K562 (cell line): ENCODE results near the gene PNRC1. TPM values are rescaled to one million over a fixed set of nuclear protein-coding genes. Genes with fewer than 3 reads are reported as not detected.

Experiments
- ATAC-seq: fragments of 200-7000 bp; cut with Tn5 transposase; 3 replicates; pipeline ENCODE4 v1.9.1; 2020; ENCODE audit warnings: moderate library complexity
- BruUV-seq: library from RNA; stranded (reverse); fragments of 400-500 nt; replicated peaks from 2 replicates; lab custom pipeline; 2021; lab: Mats Ljungman, UMichigan
- CTCF ChIA-PET: fragments of 300-600 bp; formaldehyde crosslinking; extraction: SDS; loops from one replicate; lab custom pipeline; 2021; ENCODE audit warnings: low intra/inter-chr PET ratio; lab: Yijun Ruan, JAX
- POLR2A ChIA-PET: fragments of 300-600, 350-650 bp; sonication (Branson Sonifier 250); formaldehyde crosslinking; extraction: SDS; loops from one replicate; lab custom pipeline; 2021; ENCODE audit warnings: antibody characterized with exemption, inconsistent platforms; lab: Yijun Ruan, JAX
- DNase-seq, 4 experiments: peaks; one replicate each; pipeline versions ENCODE4 v3.0.0 to v3.0.0-alpha.2; 2011 to 2018; ENCODE audit warnings: low spot score in 3 of 4, mixed read lengths in 3 of 4; ENCODE audit errors: extremely low read depth in 1 of 4
- FAIRE-seq: peaks from 2 replicates; lab custom pipeline; 2011; peaks lifted over from hg19 to GRCh38; lab: Jason Lieb, UNC
- H2AFZ ChIP-seq: 2 replicates; pipeline ENCODE4 v1.6.0; 2011; ENCODE audit warnings: low read depth, low read length, control low read depth, inconsistent platforms
- H3K27ac ChIP-seq: fragments of 200-600 bp; 3 replicates; pipeline ENCODE4 v1.8.0; 2011; ENCODE audit warnings: low read depth, mild to moderate bottlenecking, control low read depth, inconsistent platforms, low read length, moderate library complexity, mixed read lengths; ENCODE audit errors: extremely low read depth
- H3K27me3 ChIP-seq, 2 experiments: fragments of 300-600 bp in 1 of 2; 2 replicates in 1 of 2; 3 replicates in 1 of 2; pipeline versions ENCODE4 v1.6.0 to v1.8.0; 2011; ENCODE audit warnings: inconsistent platforms in 2 of 2, low read length in 2 of 2, mild to moderate bottlenecking in 1 of 2, mixed read lengths in 1 of 2, moderate library complexity in 1 of 2; ENCODE audit not compliant: control insufficient read depth in 2 of 2, insufficient read depth in 2 of 2
- H3K36me3 ChIP-seq: fragments of 300-600 bp; 3 replicates; pipeline ENCODE4 v1.8.0; 2011; ENCODE audit warnings: mild to moderate bottlenecking, low read length, inconsistent platforms; ENCODE audit not compliant: control insufficient read depth, insufficient read depth
- H3K4me1 ChIP-seq, 2 experiments: fragments of 200-600 bp in 1 of 2; replicated peaks in 1 of 2; 2 replicates in 1 of 2; 3 replicates in 1 of 2; pipeline versions ENCODE4 v1.5.1 to v1.8.0; 2011; ENCODE audit warnings: inconsistent platforms in 2 of 2, low read length in 2 of 2, mild to moderate bottlenecking in 1 of 2, mixed read lengths in 1 of 2, moderate library complexity in 1 of 2; ENCODE audit not compliant: control insufficient read depth in 2 of 2, insufficient read depth in 2 of 2
- H3K4me2 ChIP-seq: 2 replicates; pipeline ENCODE4 v1.6.1; 2011; ENCODE audit warnings: low read length, control low read depth, inconsistent platforms, mixed read lengths; ENCODE audit not compliant: insufficient read depth
- H3K4me3 ChIP-seq: fragments of 200-600 bp; sonication (generic), shearing (Covaris generic); 2 replicates; pipeline ENCODE4 v1.5.1; 2016; ENCODE audit warnings: control low read depth, inconsistent platforms
- H3K79me2 ChIP-seq: fragments of 200-600 bp; 3 replicates; pipeline ENCODE4 v1.8.0; 2011; ENCODE audit warnings: low read length, inconsistent platforms; ENCODE audit not compliant: control insufficient read depth, insufficient read depth
- H3K9ac ChIP-seq, 2 experiments: 2 replicates each; pipeline versions ENCODE4 v1.6.0 to v1.6.1; 2011; ENCODE audit warnings: low read depth in 2 of 2, low read length in 2 of 2, control low read depth in 1 of 2, inconsistent platforms in 1 of 2, mild to moderate bottlenecking in 1 of 2, mixed read lengths in 1 of 2; ENCODE audit not compliant: insufficient read depth in 1 of 2
- H3K9me1 ChIP-seq: one replicate; pipeline ENCODE4 v1.6.0; 2011; ENCODE audit warnings: inconsistent platforms, mild to moderate bottlenecking, low read length, moderate library complexity; ENCODE audit not compliant: control insufficient read depth, insufficient read depth
- H3K9me3 ChIP-seq: replicated peaks from 2 replicates; pipeline ENCODE4 v1.5.1; 2011; ENCODE audit warnings: low read depth, low read length, inconsistent platforms; ENCODE audit not compliant: control insufficient read depth, insufficient read depth
- H4K20me1 ChIP-seq: replicated peaks from 2 replicates; pipeline ENCODE4 v1.6.1; 2011; ENCODE audit warnings: low read length, inconsistent platforms, mixed read lengths; ENCODE audit not compliant: control insufficient read depth, insufficient read depth
- ASH1L ChIP-seq: fragments of 450-650 bp; IDR thresholded peaks from 2 replicates; pipeline ENCODE4 v1.6.1; 2018; ENCODE audit warnings: borderline replicate concordance, mild to moderate bottlenecking, low read depth; ENCODE audit not compliant: partially characterized antibody
- GABPB1 ChIP-seq: sonication (generic); formaldehyde crosslinking; IDR thresholded peaks from 2 replicates; pipeline ENCODE4 v1.8.0; 2022; ENCODE audit warnings: mild to moderate bottlenecking, missing genetic modification reagents
- MCM7 ChIP-seq, 2 experiments: fragments of 450-650 bp; IDR thresholded peaks; 2 replicates each; pipeline ENCODE4 v1.6.1; 2016 to 2018
- WGBS: fragments of 100-300 bp; shearing (Covaris generic); methylation state at CpG from one replicate; pipeline ENCODE4 v1.1.6; 2016; ENCODE audit warnings: low coverage, mixed read lengths; ENCODE audit not compliant: insufficient coverage; ENCODE audit errors: missing lambda C conversion rate; 5-methylcytosine and 5-hydroxymethylcytosine counted together
- in situ Hi-C: fragments of 300-500 bp; cut with MboI; formaldehyde crosslinking; loops from 4 replicates; pipeline ENCODE4 v1.15.0; 2018; ENCODE audit warnings: inconsistent platforms, mixed read lengths
- intact Hi-C: fragments of 100-400 bp; cut with micrococcal nuclease; formaldehyde crosslinking; loops from 2 replicates; pipeline ENCODE4 v1.14.2; 2022
- polyA plus RNA-seq, 8 experiments: library from polyadenylated mRNA; depleted of rRNA in 4 of 8; stranded (reverse) in 5 of 8; unstranded in 3 of 8; fragments of >200 nt; fragmentation: Nextera tagmentation in 2 of 8; fragmentation: Illumina TruSeq in 1 of 8; extraction: Ambion mirVana in 2 of 8; extraction: Trizol in 1 of 8; gene quantifications; 2 replicates each; pipeline versions ENCODE4 v1.2.1 to v1.2.3, GENCODE V29; 2011 to 2014; ENCODE audit warnings: inconsistent platforms in 1 of 8, missing spikeins in 1 of 8
- total RNA-seq, 7 experiments: library from RNA; depleted of rRNA in 6 of 7; stranded (reverse); fragments of >200 nt in 6 of 7; fragmentation: Illumina TruSeq in 2 of 7; extraction: Trizol in 2 of 7; gene quantifications; 2 replicates each; pipeline versions ENCODE4 v1.2.1 to v1.2.3, GENCODE V29; 2011 to 2021; ENCODE audit warnings: low replicate concordance in 1 of 7
- TF ChIP-seq, protein P1 (sequence below): IDR thresholded peaks from 2 replicates; pipeline ENCODE4 v1.6.1; 2016; ENCODE audit warnings: missing genetic modification characterization, missing compliant biosample characterization
- TF ChIP-seq, protein P2 (sequence below): sonication (generic); formaldehyde crosslinking; IDR thresholded peaks from 2 replicates; pipeline ENCODE4 v1.8.1; 2022; ENCODE audit warnings: missing genetic modification reagents

Gene PNRC1
- total and polyA plus RNA-seq, 9 of the 15 experiments (the other 6 are each of a cell fraction or from before 2014, with no cell fraction given): 1.2 to 10.8 (median 6.5) TPM

DNA sequence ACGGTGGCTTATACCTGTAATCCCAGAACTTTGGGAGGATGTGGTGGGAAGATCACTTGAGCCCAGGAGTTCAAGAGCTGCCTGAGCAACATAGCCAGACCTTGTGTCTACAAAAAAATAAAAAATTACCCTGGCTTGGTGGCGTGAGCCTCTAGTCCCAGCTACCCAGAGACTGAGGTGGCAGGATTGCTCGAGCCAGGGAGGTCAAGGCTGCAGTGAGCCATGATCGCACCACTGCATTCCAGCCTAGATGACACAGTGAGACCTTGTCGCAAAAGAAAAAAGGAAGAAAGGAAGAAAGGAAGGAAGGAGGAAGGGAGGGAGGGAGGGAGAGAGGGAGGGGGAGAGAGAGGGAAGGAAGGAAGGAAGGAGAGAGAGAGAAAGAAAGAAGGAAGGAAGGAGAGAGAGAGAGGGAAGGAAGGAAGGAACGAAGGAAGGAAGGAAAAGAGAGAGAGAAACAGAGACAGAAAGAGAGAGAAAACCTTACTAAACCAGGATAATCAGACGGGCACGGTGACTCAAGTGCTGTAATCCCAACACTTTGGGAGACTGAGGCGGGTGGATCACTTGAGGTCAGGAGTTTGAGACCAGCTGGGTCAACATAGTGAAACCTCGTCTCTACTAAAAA lies 10.9 kb upstream of the PNRC1 start:
- Histone ChIP-seq H3K4me1 (peaks cover 4 to 23% of the 10 kb centered on the region in 2 experiments; a peak in 4 of 5 replicates), H3K36me3 (no peaks in the 10 kb centered on the region), H4K20me1 (no peaks in the 10 kb centered on the region), H3K27me3 (no peaks in the 10 kb centered on the region)
- FAIRE-seq (no peak), DNase-seq (no peak)
- no TSS peak for BruUV-seq
- TF ChIP-seq MCM7 (IDR thresholded peaks at IDR 0.05): no peak
- TF ChIP-seq, protein P1, sequence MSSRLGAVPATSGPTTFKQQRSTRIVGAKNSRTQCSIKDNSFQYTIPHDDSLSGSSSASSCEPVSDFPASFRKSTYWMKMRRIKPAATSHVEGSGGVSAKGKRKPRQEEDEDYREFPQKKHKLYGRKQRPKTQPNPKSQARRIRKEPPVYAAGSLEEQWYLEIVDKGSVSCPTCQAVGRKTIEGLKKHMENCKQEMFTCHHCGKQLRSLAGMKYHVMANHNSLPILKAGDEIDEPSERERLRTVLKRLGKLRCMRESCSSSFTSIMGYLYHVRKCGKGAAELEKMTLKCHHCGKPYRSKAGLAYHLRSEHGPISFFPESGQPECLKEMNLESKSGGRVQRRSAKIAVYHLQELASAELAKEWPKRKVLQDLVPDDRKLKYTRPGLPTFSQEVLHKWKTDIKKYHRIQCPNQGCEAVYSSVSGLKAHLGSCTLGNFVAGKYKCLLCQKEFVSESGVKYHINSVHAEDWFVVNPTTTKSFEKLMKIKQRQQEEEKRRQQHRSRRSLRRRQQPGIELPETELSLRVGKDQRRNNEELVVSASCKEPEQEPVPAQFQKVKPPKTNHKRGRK (tag): peak; percentile 71
- TF ChIP-seq ASH1L: no peak
- no peak for TF ChIP-seq GABPB1 (CRISPR knock-in tag)
- TF ChIP-seq, protein P2, sequence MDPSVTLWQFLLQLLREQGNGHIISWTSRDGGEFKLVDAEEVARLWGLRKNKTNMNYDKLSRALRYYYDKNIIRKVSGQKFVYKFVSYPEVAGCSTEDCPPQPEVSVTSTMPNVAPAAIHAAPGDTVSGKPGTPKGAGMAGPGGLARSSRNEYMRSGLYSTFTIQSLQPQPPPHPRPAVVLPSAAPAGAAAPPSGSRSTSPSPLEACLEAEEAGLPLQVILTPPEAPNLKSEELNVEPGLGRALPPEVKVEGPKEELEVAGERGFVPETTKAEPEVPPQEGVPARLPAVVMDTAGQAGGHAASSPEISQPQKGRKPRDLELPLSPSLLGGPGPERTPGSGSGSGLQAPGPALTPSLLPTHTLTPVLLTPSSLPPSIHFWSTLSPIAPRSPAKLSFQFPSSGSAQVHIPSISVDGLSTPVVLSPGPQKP: no peak
- TF ChIP-seq, all 486 proteins: peak for 1
- no peak overlapping the region for H3K4me3 ChIP-seq
- in situ Hi-C loops: no loop called here
- no peak overlapping the region; a peak in 1 of 4 replicates for H3K9ac ChIP-seq
- no peak overlapping the region for H2AFZ ChIP-seq
- H3K27ac ChIP-seq: no peak overlapping the region
- ChIA-PET POLR2A (interaction anchor here (0.7 to 1.6 kb wide), 2 partner anchors 11 to 59 kb away, joined by 4 to 5 read pairs; partner anchors contain the start of gene PNRC1), CTCF (no interaction called here)
- intact Hi-C loops: no loop called here
- no peaks in the 10 kb centered on the region for H3K9me1 ChIP-seq
- WGBS: 48% methylated on average over 9 of the region's 10 CpGs
- no peaks in the 10 kb centered on the region for H3K9me3 ChIP-seq
- no peak for ATAC-seq
- no peaks in the 10 kb centered on the region for H3K79me2 ChIP-seq
- H3K4me2 ChIP-seq: no peak overlapping the region
